Stomach (tissue), 4 donors: ENCODE measurements around the gene IL6ST.

Experiments
- CTCF ChIP-seq, 7 experiments: fragments of 450-650 bp in 4 of 7; fragments of 200-600 bp in 3 of 7; sonication (generic) in 3 of 7; IDR thresholded peaks; one replicate each; pipeline ENCODE4 v1.5.1; 2016 to 2019; ENCODE audit warnings: antibody characterized with exemption in 7 of 7, control low read depth in 2 of 7, mild to moderate bottlenecking in 1 of 7
- POLR2A ChIP-seq, 4 donors: fragments of 450-650 bp; IDR thresholded peaks; one replicate each; pipeline ENCODE4 v1.6.1; 2016; ENCODE audit warnings: antibody characterized with exemption in 4 of 4, control low read depth in 2 of 4, mild to moderate bottlenecking in 1 of 4, moderate library complexity in 1 of 4

DNA sequence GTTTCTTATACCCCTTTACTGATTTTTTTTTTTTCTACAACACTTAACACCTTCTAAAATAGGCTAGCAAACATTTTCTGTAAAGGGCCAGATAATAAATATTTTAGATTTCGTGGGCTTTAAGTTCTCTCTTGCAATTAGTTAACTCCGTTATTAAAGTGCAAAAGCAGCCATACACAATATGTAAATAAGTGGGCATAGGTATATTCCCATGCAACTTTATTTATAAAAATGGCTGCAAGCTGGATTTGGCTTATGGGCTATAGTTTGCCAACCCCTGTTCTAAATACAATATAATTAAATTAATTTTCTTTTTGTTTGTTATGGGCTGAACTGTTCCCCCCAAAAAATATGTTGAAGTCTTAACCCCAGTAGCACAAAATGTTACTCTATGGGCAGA, 10.8 kb downstream of the IL6ST start:
- TF ChIP-seq CTCF (IDR thresholded peaks at IDR 0.05) (no peak), POLR2A (IDR thresholded peaks at IDR 0.05) (no peak)
